ENCODE measurements around the gene RNF113A. TPM values are rescaled to one million over a fixed set of nuclear protein-coding genes. Genes with fewer than 3 reads are reported as not detected.
A peak's percentile ranks its signal among the peaks of the same experiment; 100 is the strongest.

RNF113A gene
- 13.6 TPM for total RNA-seq
- long read RNA-seq, transcript RNF113A-201 (1 exons, 1,353 nt), result major isoform, 10 of 10 reads
- long read RNA-seq, partial matches to known transcripts, result 0 of 10 reads
- long read RNA-seq, other reads (novel, unspliced or antisense), result 0 of 10 reads

- DNase-seq, result peak; percentile 93
- no peaks in the 10 kb centered on the region for H3K4me1 ChIP-seq
- TF ChIP-seq, protein P1, sequence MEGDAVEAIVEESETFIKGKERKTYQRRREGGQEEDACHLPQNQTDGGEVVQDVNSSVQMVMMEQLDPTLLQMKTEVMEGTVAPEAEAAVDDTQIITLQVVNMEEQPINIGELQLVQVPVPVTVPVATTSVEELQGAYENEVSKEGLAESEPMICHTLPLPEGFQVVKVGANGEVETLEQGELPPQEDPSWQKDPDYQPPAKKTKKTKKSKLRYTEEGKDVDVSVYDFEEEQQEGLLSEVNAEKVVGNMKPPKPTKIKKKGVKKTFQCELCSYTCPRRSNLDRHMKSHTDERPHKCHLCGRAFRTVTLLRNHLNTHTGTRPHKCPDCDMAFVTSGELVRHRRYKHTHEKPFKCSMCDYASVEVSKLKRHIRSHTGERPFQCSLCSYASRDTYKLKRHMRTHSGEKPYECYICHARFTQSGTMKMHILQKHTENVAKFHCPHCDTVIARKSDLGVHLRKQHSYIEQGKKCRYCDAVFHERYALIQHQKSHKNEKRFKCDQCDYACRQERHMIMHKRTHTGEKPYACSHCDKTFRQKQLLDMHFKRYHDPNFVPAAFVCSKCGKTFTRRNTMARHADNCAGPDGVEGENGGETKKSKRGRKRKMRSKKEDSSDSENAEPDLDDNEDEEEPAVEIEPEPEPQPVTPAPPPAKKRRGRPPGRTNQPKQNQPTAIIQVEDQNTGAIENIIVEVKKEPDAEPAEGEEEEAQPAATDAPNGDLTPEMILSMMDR (IDR thresholded peaks at IDR 0.05), result no peak
- H3K27ac ChIP-seq, result peak within 1 kb of the TSS; percentile 94
- no peaks in the 10 kb centered on the region for H3K27me3 ChIP-seq
- peak; percentile 99 for ATAC-seq
- H3K4me3 ChIP-seq, result peak within 1 kb of the TSS; percentile 57
- peaks cover 4% of the 10 kb centered on the region for H3K36me3 ChIP-seq
- no peaks in the 10 kb centered on the region for H3K9me3 ChIP-seq
- intact Hi-C loops (cut with DNase I), result no loop called here
Measured at GRCh38 chrX:119871599-119872395, at the start of gene RNF113A, which contains the start of gene NDUFA1. Gene RNF113A, minus strand, starts transcription at chrX:119871733. Its CDS starts 120 bp downstream, at chrX:119871613. Gene NDUFA1, plus strand, starts transcription at chrX:119871832. Its CDS starts 80 bp downstream, at chrX:119871912.

- TF ChIP-seq, protein P1 (IDR thresholded peaks at IDR 0.05), result no peak
- Histone ChIP-seq H3K27me3 (no peaks in the 10 kb centered on the region), H3K27ac (no peak overlapping the region), H3K9me3 (no peaks in the 10 kb centered on the region), H3K4me3 (no peak overlapping the region), H3K36me3 (peaks cover 10% of the 10 kb centered on the region), H3K4me1 (no peaks in the 10 kb centered on the region)
- ATAC-seq, result no peak
- DNase-seq, result no peak
- intact Hi-C loops (cut with DNase I), result no loop called here
Measured at GRCh38 chrX:119919835-119920585, 48.5 kb upstream of the RNF113A start.

DNA sequence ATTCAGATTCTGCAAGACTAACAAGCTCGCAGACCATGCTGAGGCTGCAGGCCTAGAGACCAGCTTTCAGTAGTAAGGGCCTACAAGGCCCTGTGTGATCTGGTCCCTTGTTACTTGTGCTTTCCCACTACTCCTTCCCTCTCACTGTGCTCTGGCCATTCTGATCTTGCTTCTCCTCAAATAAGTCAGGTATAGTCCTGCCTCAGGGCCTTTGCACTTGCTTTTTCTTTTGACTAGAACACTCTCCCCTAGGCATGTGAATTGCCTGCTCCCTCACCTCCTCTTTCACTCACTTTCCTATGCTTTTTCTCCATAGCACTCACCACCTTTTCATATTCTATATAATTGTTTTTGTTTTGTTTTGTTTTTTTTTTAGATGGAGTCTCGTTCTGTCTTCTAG lies 46.3 kb upstream of the RNF113A start:
- TF ChIP-seq, protein P1 (IDR thresholded peaks at IDR 0.05), result no peak
- Histone ChIP-seq H3K4me1 (no peaks in the 10 kb centered on the region), H3K27ac (no peak overlapping the region), H3K4me3 (no peak overlapping the region), H3K9me3 (no peaks in the 10 kb centered on the region), H3K36me3 (no peaks in the 10 kb centered on the region), H3K27me3 (no peaks in the 10 kb centered on the region)
- intact Hi-C loops (cut with DNase I), result no loop called here
- no peak for ATAC-seq
- DNase-seq, result no peak

- intact Hi-C loops (cut with DNase I), result no loop called here
- H3K9me3 ChIP-seq, result no peaks in the 10 kb centered on the region
- TF ChIP-seq, protein P1 (IDR thresholded peaks at IDR 0.05), result no peak
- H3K4me1 ChIP-seq, result no peaks in the 10 kb centered on the region
- H3K27ac ChIP-seq, result no peak overlapping the region
- DNase-seq (no peak), ATAC-seq (no peak)
- no peaks in the 10 kb centered on the region for H3K36me3 ChIP-seq
- H3K27me3 ChIP-seq, result no peaks in the 10 kb centered on the region
- H3K4me3 ChIP-seq, result no peak overlapping the region
Measured at GRCh38 chrX:119916310-119916709, 44.8 kb upstream of the RNF113A start.

- TF ChIP-seq, protein P1 (IDR thresholded peaks at IDR 0.05), result no peak
- H3K9me3 ChIP-seq, result no peaks in the 10 kb centered on the region
- DNase-seq, result no peak
- no peaks in the 10 kb centered on the region for H3K4me1 ChIP-seq
- H3K4me3 ChIP-seq, result no peak overlapping the region
- no peaks in the 10 kb centered on the region for H3K27me3 ChIP-seq
- ATAC-seq, result no peak
- H3K27ac ChIP-seq, result no peak overlapping the region
- no peaks in the 10 kb centered on the region for H3K36me3 ChIP-seq
- intact Hi-C loops (cut with DNase I), result no loop called here
Measured at GRCh38 chrX:119900976-119901375, 29.4 kb upstream of the RNF113A start.
